GM12878 (cell line): Measurements from ENCODE around the gene POMT1. TPM values are rescaled to one million over a fixed set of nuclear protein-coding genes. Genes with fewer than 3 reads are reported as not detected.

Experiments
- ATAC-seq: fragments of 200-7000 bp; cut with Tn5 transposase; 3 replicates; pipeline ENCODE4 v1.9.1; 2020; ENCODE audit warnings: mild to moderate bottlenecking, moderate library complexity
- BruUV-seq: library from RNA; stranded (reverse); fragments of 400-500 nt; replicated peaks from 2 replicates; lab custom pipeline; 2021; lab: Mats Ljungman, UMichigan
- CTCF ChIA-PET: fragments of 300-600 bp; sonication (Branson Sonifier 250); formaldehyde crosslinking; extraction: SDS; loops from one replicate; lab custom pipeline; 2021; ENCODE audit warnings: inconsistent platforms; lab: Yijun Ruan, JAX
- POLR2A ChIA-PET: fragments of 350-600 bp; formaldehyde crosslinking; extraction: SDS; loops from one replicate; lab custom pipeline; 2021; ENCODE audit warnings: inconsistent platforms; lab: Charles Lee
- RAD21 ChIA-PET: fragments of 300-600 bp; sonication (Branson Sonifier 250); formaldehyde crosslinking; loops from one replicate; lab custom pipeline; 2023; ENCODE audit warnings: antibody characterized with exemption; ENCODE audit not compliant: unreplicated experiment; lab: Charles Lee
- SMC1A ChIA-PET: fragments of 300-600 bp; sonication (Branson Sonifier 250); formaldehyde crosslinking; loops from one replicate; lab custom pipeline; 2023; ENCODE audit not compliant: unreplicated experiment, uncharacterized antibody; lab: Charles Lee
- DNase-seq: peaks from one replicate; pipeline ENCODE4 v3.0.0-alpha.2; 2011; ENCODE audit warnings: low read depth, low spot score
- FAIRE-seq: peaks from 3 replicates; lab custom pipeline; 2011; peaks lifted over from hg19 to GRCh38; lab: Jason Lieb, UNC
- H2AFZ ChIP-seq: 2 replicates; pipeline ENCODE4 v1.6.0; 2011; ENCODE audit warnings: low read depth, low read length, control low read depth; ENCODE audit not compliant: control insufficient read depth
- H3K27ac ChIP-seq: 2 replicates; pipeline ENCODE4 v1.5.1; 2011; ENCODE audit warnings: control low read depth; ENCODE audit not compliant: control insufficient read depth, insufficient read depth
- H3K27me3 ChIP-seq, 2 experiments: replicated peaks in 1 of 2; 2 replicates each; pipeline versions ENCODE4 v1.6.0 to v1.6.1; 2011; ENCODE audit warnings: low read length in 1 of 2; ENCODE audit not compliant: control insufficient read depth in 2 of 2, insufficient read depth in 2 of 2
- H3K36me3 ChIP-seq, 2 experiments: 2 replicates each; pipeline ENCODE4 v1.5.1; 2011; ENCODE audit warnings: low read length in 1 of 2; ENCODE audit not compliant: control insufficient read depth in 2 of 2, insufficient read depth in 2 of 2
- H3K4me1 ChIP-seq: 2 replicates; pipeline ENCODE4 v1.6.1; 2011; ENCODE audit warnings: mild to moderate bottlenecking, low read length, moderate library complexity, mixed read lengths; ENCODE audit not compliant: control insufficient read depth, insufficient read depth
- H3K4me2 ChIP-seq: 2 replicates; pipeline ENCODE4 v1.6.0; 2011; ENCODE audit warnings: control low read depth; ENCODE audit not compliant: control insufficient read depth, insufficient read depth
- H3K4me3 ChIP-seq: fragments of 200-600 bp; sonication (generic); 2 replicates; pipeline ENCODE4 v1.5.1; 2016
- H3K79me2 ChIP-seq: 2 replicates; pipeline ENCODE4 v1.6.0; 2011; ENCODE audit warnings: low read length; ENCODE audit not compliant: control insufficient read depth, insufficient read depth
- H3K9ac ChIP-seq: 2 replicates; pipeline ENCODE4 v1.8.0; 2011; ENCODE audit warnings: low read length, control low read depth, mixed read lengths; ENCODE audit not compliant: control insufficient read depth, insufficient read depth
- H3K9me3 ChIP-seq: replicated peaks from 3 replicates; pipeline ENCODE4 v1.5.1; 2011; ENCODE audit warnings: mild to moderate bottlenecking, low read length; ENCODE audit not compliant: control insufficient read depth, insufficient read depth
- H4K20me1 ChIP-seq: 2 replicates; pipeline ENCODE4 v1.6.0; 2011; ENCODE audit not compliant: control insufficient read depth, insufficient read depth
- CREM ChIP-seq: IDR thresholded peaks from 2 replicates; pipeline ENCODE4 v1.6.1; 2014; ENCODE audit warnings: antibody characterized with exemption, low read depth
- FOS ChIP-seq: IDR thresholded peaks from 3 replicates; pipeline ENCODE4 v1.6.1; 2011; ENCODE audit warnings: borderline replicate concordance; ENCODE audit not compliant: insufficient read length; ENCODE audit errors: extremely low read depth
- NRF1 ChIP-seq: conservative IDR thresholded peaks from 2 replicates; pipeline ENCODE4 v1.6.1; 2011; ENCODE audit warnings: mild to moderate bottlenecking, low read depth, low read length, improper control_type of control experiment
- WGBS: methylation state at CpG from one replicate; pipeline ENCODE4 v1.1.6; 2016; ENCODE audit warnings: low lambda C conversion rate; ENCODE audit not compliant: insufficient replicate concordance, insufficient coverage; ENCODE audit errors: missing lambda C conversion rate; 5-methylcytosine and 5-hydroxymethylcytosine counted together
- in situ Hi-C: fragments of 300-500 bp; cut with MboI; formaldehyde crosslinking; loops from 9 replicates; pipeline ENCODE4 v1.14.3; 2018; ENCODE audit warnings: mixed read lengths
- intact Hi-C: fragments of 100-400 bp; cut with micrococcal nuclease; formaldehyde crosslinking; loops from one replicate; pipeline ENCODE4 v1.14.2; 2022; ENCODE audit not compliant: unreplicated experiment
- polyA plus RNA-seq, 11 experiments: library from polyadenylated mRNA; depleted of rRNA in 4 of 11; unstranded in 6 of 11; stranded (reverse) in 5 of 11; fragments of >200 nt; fragmentation: Nextera tagmentation in 4 of 11; fragmentation: Illumina TruSeq in 1 of 11; extraction: Ambion mirVana in 4 of 11; extraction: Trizol in 1 of 11; gene quantifications; 1 replicate in 1 of 11; 2 replicates in 10 of 11; pipeline versions ENCODE4 v1.2.1 to v1.2.3, GENCODE V29; 2011 to 2016; ENCODE audit warnings: inconsistent platforms in 2 of 11, missing spikeins in 2 of 11, low read depth in 1 of 11
- total RNA-seq, 4 experiments: library from RNA; depleted of rRNA in 3 of 4; stranded (reverse); fragments of >200 nt in 3 of 4; fragmentation: Illumina TruSeq in 1 of 4; extraction: Trizol in 1 of 4; gene quantifications; 2 replicates each; pipeline versions ENCODE4 v1.2.1 to v1.2.3, GENCODE V29; 2013 to 2021
- TF ChIP-seq, protein P1 (sequence below): fragments of 450-650 bp; IDR thresholded peaks from 2 replicates; pipeline ENCODE4 v1.6.1; 2016; ENCODE audit warnings: mild to moderate bottlenecking

Gene POMT1
- total and polyA plus RNA-seq, 10 of the 15 experiments (the other 5 are each of a cell fraction or from before 2014, with no cell fraction given), result 1.2 to 19.2 (median 12.6) TPM

DNA sequence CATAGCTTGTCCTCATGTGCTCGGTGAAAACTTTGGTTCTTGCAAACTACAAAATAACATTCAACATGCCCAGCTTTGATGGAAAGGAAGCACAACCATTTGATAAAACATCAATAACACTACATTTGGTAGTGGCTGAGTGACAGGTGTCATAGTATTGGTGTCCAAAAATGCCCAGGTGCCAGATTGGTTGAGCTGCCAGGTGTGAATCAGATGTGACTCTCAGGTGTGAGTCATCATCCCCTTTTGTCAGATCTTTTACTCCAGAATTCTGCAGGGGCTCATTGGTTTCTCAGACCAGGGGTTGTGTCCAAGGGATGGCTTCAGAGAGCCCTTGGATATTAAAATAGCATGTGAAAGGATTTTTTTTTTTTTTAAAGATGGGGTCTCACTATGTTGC lies 22.5 kb upstream of the POMT1 start:
- Histone ChIP-seq H3K27ac (no peak overlapping the region), H3K4me1 (no peaks in the 10 kb centered on the region), H3K27me3 (no peaks in the 10 kb centered on the region), H3K9ac (no peak overlapping the region), H3K79me2 (no peaks in the 10 kb centered on the region), H3K4me2 (no peak overlapping the region), H3K36me3 (peaks cover 60 to 76% of the 10 kb centered on the region in 2 experiments), H2AFZ (no peak overlapping the region), H3K4me3 (no peak overlapping the region), H3K9me3 (no peaks in the 10 kb centered on the region), H4K20me1 (no peaks in the 10 kb centered on the region; the same call in 1 of the 2 replicates)
- RAD21 ChIA-PET, result no interaction called here
- SMC1A ChIA-PET, result interaction anchor here (1.4 to 1.9 kb wide), 3 partner anchors 113 to 265 kb away, joined by 3 to 5 read pairs (median 4); no protein-coding TSS in a partner anchor
- intact Hi-C loops (no loop called here), in situ Hi-C loops (no loop called here)
- no TSS peak for BruUV-seq
- POLR2A ChIA-PET, result interaction anchor here (0.6 kb wide), 1 partner anchor 91 kb away, joined by 4 read pairs; no protein-coding TSS in a partner anchor
- TF ChIP-seq FOS (no peak), NRF1 (no peak), CREM (no peak)
- TF ChIP-seq, protein P1, sequence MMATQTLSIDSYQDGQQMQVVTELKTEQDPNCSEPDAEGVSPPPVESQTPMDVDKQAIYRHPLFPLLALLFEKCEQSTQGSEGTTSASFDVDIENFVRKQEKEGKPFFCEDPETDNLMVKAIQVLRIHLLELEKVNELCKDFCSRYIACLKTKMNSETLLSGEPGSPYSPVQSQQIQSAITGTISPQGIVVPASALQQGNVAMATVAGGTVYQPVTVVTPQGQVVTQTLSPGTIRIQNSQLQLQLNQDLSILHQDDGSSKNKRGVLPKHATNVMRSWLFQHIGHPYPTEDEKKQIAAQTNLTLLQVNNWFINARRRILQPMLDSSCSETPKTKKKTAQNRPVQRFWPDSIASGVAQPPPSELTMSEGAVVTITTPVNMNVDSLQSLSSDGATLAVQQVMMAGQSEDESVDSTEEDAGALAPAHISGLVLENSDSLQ, result 0 out of 2 replicates have a peak, but pooled peaks have one; percentile 25
- CTCF ChIA-PET, result interaction anchor here (0.7 to 3.8 kb wide), 3 partner anchors 107 to 1161 kb away, joined by 3 to 26 read pairs (median 7); no protein-coding TSS in a partner anchor
- ATAC-seq (no peak), FAIRE-seq (no peak), DNase-seq (no peak)
- 95% methylated on average over 1 of the region's 1 CpG for WGBS
